Midbrain (tissue), 1 donor: Measurements from ENCODE around the gene CDKN2B-AS1.

Experiments
- DNase-seq: peaks from one replicate; lab custom pipeline; 2025; lab: John Stamatoyannopoulos, UW

CDKN2B-AS1 gene

DNA sequence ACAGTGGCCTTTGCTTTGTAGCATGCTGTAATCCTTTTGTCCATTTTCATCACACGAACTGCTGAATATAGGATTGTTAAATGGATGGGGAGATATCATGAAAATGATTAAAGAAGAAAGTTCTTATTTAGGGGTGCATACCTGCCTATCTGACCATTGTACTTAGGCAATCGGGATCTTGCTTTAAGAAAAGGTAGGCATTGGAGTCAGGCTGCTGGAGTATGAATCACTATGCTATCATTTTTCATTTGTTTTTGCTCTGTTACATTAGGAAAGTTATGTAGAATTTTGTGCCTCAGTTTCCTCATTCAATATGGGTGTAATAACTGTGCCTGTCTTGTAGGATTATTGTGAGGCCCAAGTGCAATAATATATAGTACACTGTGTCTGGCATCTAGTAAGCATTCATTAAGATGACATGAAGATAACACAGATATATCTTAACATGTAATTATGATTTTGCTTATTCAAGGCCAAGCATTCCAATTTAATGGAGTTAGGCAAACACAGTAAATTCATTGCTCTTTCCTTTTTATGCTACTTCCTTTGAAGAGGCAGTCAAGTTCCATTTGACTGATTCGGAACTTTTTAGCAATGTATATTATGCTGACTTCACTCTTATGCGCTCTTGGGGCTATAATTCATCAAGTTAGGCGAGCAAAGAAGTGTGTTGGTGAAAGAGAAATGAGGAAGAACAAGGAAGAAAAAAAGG, 124.4 kb downstream of the CDKN2B-AS1 start:
- DNase-seq, result no peak

GRCh38 chr9:22119522-22120158, 125.0 kb downstream of the CDKN2B-AS1 start:
- no peak for DNase-seq

GRCh38 chr9:22120159-22120549, 125.6 kb downstream of the CDKN2B-AS1 start:
- no peak for DNase-seq

- DNase-seq, result no peak
Measured at GRCh38 chr9:22120595-22120994, 126.0 kb downstream of the CDKN2B-AS1 start.

GRCh38 chr9:22124263-22125011, 129.8 kb downstream of the CDKN2B-AS1 start:
- no peak for DNase-seq

DNA sequence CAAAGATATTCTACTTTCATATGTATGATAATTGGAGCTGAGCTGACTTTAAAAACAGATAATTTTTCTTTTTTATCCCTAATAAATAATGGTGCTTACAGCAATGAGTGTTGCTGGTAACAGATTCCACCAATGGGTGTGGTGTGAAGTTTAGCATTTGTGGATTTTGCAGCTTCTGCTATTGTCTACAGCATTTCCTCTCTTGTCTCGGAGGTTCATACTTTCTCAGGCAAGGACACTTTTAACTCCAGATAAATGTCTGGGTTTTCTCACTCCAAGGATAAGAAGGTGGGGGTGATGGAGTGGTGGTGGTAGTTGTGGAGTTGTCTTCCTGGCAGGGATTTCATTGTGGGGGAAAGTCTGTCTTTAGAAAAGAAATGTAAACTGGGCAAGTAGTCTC, 134.5 kb downstream of the CDKN2B-AS1 start:
- no peak for DNase-seq

- no peak for DNase-seq
Measured at GRCh38 chr9:22129633-22130032, 135.0 kb downstream of the CDKN2B-AS1 start.

DNA sequence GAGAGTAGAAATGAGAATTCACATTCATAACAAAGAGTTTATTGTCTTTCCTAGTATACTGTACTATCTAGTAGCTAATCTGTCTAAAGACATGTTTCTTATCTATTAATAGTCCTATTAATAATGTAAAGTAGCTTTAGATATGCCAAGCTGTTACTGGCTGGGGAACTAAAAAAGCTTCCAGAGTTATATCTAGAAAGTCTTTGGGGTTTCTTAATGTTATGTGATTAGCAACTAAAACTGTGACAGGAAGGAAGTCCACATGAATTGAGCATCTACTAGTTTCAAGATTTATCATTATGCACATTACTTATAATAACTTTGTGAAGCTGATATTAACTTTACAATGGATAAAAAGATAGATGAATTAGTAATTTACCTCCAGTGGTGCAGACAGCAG, 137.2 kb downstream of the CDKN2B-AS1 start:
- no peak for DNase-seq

DNA sequence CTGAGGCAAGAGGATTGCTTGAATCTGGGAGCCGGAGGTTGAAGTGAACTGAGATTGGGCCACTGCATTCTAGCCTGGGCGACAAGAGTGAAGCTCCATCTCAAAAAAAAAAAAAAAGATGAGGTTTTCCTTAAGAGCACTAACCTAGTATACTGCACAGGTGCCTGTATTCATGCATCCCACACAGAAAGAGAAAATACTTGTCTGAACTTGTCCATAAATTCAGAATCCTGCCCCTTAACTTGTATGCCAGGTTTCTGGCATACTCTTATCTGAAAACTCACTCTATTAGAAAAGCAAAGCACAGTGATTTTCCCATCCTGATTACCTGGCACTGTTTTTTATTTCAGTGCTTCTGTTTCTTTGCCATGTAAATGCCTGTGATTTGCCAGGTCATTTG, 139.8 kb downstream of the CDKN2B-AS1 start:
- DNase-seq, result no peak

DNA sequence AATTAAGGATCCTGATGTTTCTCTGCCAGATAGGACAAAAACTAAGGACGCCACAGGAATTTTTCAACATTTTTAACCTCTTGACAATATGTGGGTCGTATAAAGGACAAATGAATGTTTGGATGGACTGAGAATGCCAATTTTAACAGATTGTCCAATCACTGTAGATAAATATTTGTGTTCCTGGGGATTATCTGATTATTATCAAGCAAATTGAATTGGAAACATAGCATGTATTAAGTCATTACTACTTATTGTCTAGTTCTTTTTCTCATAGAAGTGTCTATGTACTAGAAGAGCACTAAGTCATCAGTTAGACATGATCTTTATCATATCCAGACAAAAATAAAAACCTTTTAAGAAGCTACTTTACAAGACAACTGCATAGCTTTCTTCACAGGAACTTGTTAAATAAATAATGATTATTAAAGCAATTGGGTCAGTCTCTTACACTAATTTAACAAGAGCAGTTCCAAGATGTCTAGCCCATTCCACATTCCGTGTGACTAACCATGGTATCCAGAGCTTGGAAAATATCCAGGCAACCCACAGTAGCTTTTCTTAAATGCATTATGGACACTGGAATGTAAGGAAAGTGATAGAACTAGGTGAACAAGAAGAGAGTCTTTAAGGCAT, 142.0 kb downstream of the CDKN2B-AS1 start:
- DNase-seq, result no peak

GRCh38 chr9:22138956-22139660, 144.5 kb downstream of the CDKN2B-AS1 start:
- DNase-seq, result no peak

DNA sequence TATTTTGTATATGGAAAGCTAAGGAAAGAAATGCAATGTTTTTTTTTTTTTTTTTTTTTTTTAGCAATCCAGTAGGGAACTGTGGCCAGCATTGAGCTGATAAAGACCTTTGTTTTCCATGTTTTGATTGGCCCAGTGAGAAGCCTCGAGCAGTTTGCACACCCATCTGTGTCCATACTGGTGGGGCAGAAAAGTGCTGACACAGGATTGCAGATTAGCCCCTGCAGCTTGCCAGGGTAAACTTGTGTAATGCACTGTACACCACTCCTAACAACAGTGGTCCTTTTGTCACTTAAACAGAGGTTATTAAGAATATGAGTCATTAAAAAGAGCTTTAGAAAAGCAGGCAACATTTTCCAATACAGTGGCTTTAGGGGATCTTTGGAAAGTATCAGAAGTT, 147.3 kb downstream of the CDKN2B-AS1 start:
- DNase-seq, result no peak

DNA sequence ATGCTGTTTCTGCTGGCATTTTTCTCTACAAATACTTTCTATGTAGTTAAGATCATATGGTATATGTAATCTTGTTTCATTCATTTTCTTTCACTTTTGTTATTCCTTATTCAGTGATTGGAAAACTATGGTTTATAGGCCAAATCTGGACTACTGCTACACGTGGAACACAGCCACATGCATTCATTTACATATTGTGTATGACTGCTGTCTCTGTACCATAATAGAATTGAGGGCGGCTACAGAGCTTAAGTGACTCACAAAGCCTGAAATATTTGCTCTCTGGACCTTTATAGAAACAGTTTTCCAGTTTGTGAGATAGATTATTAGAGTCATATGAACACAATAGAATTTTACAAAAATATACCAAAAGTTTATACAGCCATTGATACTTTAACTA, 148.1 kb downstream of the CDKN2B-AS1 start:
- DNase-seq, result no peak

DNA sequence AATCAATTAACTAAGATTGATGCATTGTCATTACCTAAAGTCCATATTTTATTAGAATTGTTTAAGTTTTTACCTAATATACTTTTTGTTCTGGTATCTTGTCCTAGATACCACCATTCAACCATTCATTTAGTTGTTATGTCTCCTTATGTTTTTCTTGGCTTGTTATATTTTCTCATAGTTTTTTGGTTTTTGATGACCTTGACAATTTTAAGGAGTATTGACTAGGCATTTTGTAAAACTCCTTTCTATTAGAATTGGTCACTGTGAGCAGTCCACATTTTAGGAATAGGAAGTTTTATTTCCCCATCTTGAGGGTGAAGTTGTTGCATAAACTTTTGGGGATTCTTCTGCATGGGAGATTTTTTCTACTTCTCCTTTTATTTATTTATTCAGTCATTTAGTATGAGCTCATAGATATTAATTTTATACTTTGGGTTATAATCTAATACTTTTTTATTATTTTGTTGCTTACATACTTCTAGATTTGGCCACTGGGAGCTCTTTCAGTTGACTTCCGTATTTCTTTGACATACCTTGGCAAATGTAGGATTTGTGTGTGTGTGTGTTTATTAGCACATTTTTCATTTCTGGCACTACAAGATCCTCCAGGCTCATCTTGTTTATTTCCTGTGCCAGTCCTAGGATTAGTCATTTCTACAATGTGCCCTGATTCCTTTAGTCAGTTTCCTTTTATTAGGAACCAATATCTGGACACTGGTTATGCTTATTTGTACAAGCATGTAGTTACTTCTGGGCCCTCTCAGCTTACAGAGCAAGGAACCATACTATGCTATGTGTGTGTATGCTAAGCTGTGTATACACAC, 149.4 kb downstream of the CDKN2B-AS1 start:
- DNase-seq, result no peak

DNA sequence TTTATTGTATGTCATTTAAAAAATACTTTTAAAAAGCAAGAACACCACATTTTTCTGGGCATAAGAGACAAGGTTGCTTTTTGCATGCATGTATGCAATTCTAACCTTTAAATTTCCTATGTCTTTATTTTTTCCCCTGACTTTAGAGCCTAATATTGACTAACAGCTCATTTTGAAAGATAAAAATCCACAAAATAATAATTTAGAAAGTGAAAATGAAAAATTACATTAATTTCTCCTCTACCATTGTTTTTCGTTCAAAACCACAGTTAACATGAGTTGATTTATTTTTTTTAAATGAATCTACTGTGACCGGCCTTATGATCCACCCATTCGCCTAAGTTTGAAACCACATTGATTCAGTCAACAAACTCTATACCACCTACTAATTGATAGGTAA, 152.0 kb downstream of the CDKN2B-AS1 start:
- DNase-seq, result no peak

- DNase-seq, result no peak
Measured at GRCh38 chr9:22147813-22148527, 153.4 kb downstream of the CDKN2B-AS1 start.

GRCh38 chr9:22148528-22148875, 153.9 kb downstream of the CDKN2B-AS1 start:
- DNase-seq, result no peak

GRCh38 chr9:22148876-22149637, 154.5 kb downstream of the CDKN2B-AS1 start:
- no peak for DNase-seq

DNA sequence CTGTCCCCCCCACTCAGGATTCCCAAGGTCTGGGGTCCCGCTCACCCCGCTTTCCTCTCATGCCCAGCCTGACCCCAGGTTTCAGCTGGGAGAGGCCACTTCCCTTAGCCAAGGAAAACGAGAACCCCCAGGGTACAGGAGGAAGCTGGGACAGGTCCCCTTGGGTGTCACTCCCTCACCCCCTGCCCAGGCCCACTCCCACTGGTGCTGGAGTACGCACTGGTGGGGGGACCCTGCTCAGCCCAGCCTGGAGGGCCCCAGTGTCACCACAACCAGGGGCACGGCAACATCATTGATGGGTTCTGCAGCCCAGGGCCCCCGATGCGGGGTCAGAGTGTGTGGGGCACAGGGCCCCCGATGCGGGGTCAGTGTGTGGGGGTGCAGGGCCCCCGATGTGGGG, 159.5 kb downstream of the CDKN2B-AS1 start:
- DNase-seq, result no peak

- DNase-seq, result no peak
Measured at GRCh38 chr9:22156586-22156985, 162.0 kb downstream of the CDKN2B-AS1 start.
